OCI-LY3 (cell line): ENCODE measurements around the gene CECR2.

Source experiments
- H2AFZ ChIP-seq: fragments of 200-600, 300-600 bp; shearing (Covaris generic); 2 replicates; pipeline ENCODE4 v1.6.0; 2014; ENCODE audit warnings: antibody characterized with exemption, low read depth, low read length
- H3K27ac ChIP-seq: fragments of 200-600, 300-600 bp; sonication (generic); 2 replicates; pipeline ENCODE4 v1.5.1; 2014; ENCODE audit warnings: mild to moderate bottlenecking, low read length, moderate library complexity, mixed read lengths
- H3K27me3 ChIP-seq: fragments of 200-600, 300-600 bp; sonication (generic); 2 replicates; pipeline ENCODE4 v1.6.1; 2014; ENCODE audit warnings: low read depth, low read length, mixed read lengths
- H3K36me3 ChIP-seq: fragments of 200-600, 300-600 bp; sonication (generic); replicated peaks from 2 replicates; pipeline ENCODE3; 2014; ENCODE audit warnings: low read depth, low read length, mixed read lengths
- H3K4me1 ChIP-seq: fragments of 300-600, 200-600 bp; sonication (generic); 2 replicates; pipeline ENCODE4 v1.6.1; 2014; ENCODE audit warnings: low read length, mixed read lengths
- H3K4me2 ChIP-seq: fragments of 200-600, 300-600 bp; sonication (generic); 2 replicates; pipeline ENCODE4 v1.6.1; 2014; ENCODE audit warnings: low read length, mixed read lengths
- H3K4me3 ChIP-seq: fragments of 300-600, 200-600 bp; sonication (generic); 2 replicates; pipeline ENCODE4 v1.5.1; 2014; ENCODE audit warnings: antibody characterized with exemption, mild to moderate bottlenecking, low read length, moderate library complexity
- H3K79me2 ChIP-seq: fragments of 300-600, 200-600 bp; shearing (Covaris generic); 2 replicates; pipeline ENCODE4 v1.6.1; 2014; ENCODE audit warnings: mild to moderate bottlenecking, low read length, mixed read lengths
- H3K9ac ChIP-seq: fragments of 300-600, 200-600 bp; shearing (Covaris generic); 2 replicates; pipeline ENCODE4 v1.6.0; 2014; ENCODE audit warnings: mild to moderate bottlenecking, low read length, moderate library complexity
- H3K9me3 ChIP-seq: fragments of 200-600, 300-600 bp; shearing (Covaris generic); 2 replicates; pipeline ENCODE4 v1.6.1; 2014; ENCODE audit warnings: low read length, mixed read lengths; ENCODE audit not compliant: insufficient read depth
- H4K20me1 ChIP-seq: fragments of 200-600, 300-600 bp; sonication (generic); 2 replicates; pipeline ENCODE4 v1.6.1; 2016; ENCODE audit warnings: low read length, mixed read lengths; ENCODE audit not compliant: insufficient read depth
- CTCF ChIP-seq: fragments of 200-600, 300-600 bp; sonication (generic); IDR thresholded peaks from 2 replicates; pipeline ENCODE4 v1.5.1; 2014; ENCODE audit warnings: antibody characterized with exemption, low read length, low read depth
- EZH2phosphoT487 ChIP-seq: fragments of 200-600 bp; shearing (Covaris generic); IDR thresholded peaks from 2 replicates; pipeline ENCODE4 v1.6.1; 2018; ENCODE audit warnings: antibody characterized with exemption, mixed run types, low read depth

CECR2 gene

GRCh38 chr22:17476838-17477237 is 107.6 kb downstream of the CECR2 start:
- H3K4me3 ChIP-seq: no peak overlapping the region
- TF ChIP-seq EZH2phosphoT487 (no peak), CTCF (no peak)
- H3K36me3 ChIP-seq: no peaks in the 10 kb centered on the region
- no peak overlapping the region for H2AFZ ChIP-seq
- no peaks in the 10 kb centered on the region for H3K9me3 ChIP-seq
- H3K79me2 ChIP-seq: no peaks in the 10 kb centered on the region
- peaks cover 43% of the 10 kb centered on the region for H3K27me3 ChIP-seq
- peaks cover 46% of the 10 kb centered on the region for H3K4me1 ChIP-seq
- no peak overlapping the region for H3K27ac ChIP-seq
- H4K20me1 ChIP-seq: no peaks in the 10 kb centered on the region
- no peak overlapping the region for H3K9ac ChIP-seq
- H3K4me2 ChIP-seq: no peak overlapping the region

GRCh38 chr22:17477391-17477833 is 108.2 kb downstream of the CECR2 start:
- Histone ChIP-seq H3K4me3 (peak overlapping the region; percentile 45), H3K36me3 (no peaks in the 10 kb centered on the region), H2AFZ (no peak overlapping the region; the same call in 1 of the 2 replicates), H4K20me1 (no peaks in the 10 kb centered on the region), H3K9ac (no peak overlapping the region), H3K27ac (no peak overlapping the region), H3K79me2 (no peaks in the 10 kb centered on the region), H3K9me3 (no peaks in the 10 kb centered on the region), H3K27me3 (peaks cover 43% of the 10 kb centered on the region), H3K4me2 (peak overlapping the region; percentile 60), H3K4me1 (peaks cover 46% of the 10 kb centered on the region)
- no peak for TF ChIP-seq CTCF
- no peak for TF ChIP-seq EZH2phosphoT487

- no peaks in the 10 kb centered on the region for H3K79me2 ChIP-seq
- peaks cover 32% of the 10 kb centered on the region for H3K27me3 ChIP-seq
- no peak overlapping the region for H3K9ac ChIP-seq
- no peak overlapping the region for H3K4me2 ChIP-seq
- no peak overlapping the region for H2AFZ ChIP-seq
- no peak overlapping the region for H3K27ac ChIP-seq
- TF ChIP-seq CTCF: no peak
- no peak for TF ChIP-seq EZH2phosphoT487
- H3K4me3 ChIP-seq: no peak overlapping the region
- H3K36me3 ChIP-seq: no peaks in the 10 kb centered on the region
- H4K20me1 ChIP-seq: no peaks in the 10 kb centered on the region
- H3K9me3 ChIP-seq: no peaks in the 10 kb centered on the region
- H3K4me1 ChIP-seq: peaks cover 57% of the 10 kb centered on the region
Measured at GRCh38 chr22:17479135-17479534, 109.9 kb downstream of the CECR2 start.

- no peaks in the 10 kb centered on the region for H3K79me2 ChIP-seq
Measured at GRCh38 chr22:17481424-17481823, 112.2 kb downstream of the CECR2 start.

More at GRCh38 chr22:17481424-17481823, 112.2 kb downstream of the CECR2 start:
- H4K20me1 ChIP-seq: no peaks in the 10 kb centered on the region
- H3K36me3 ChIP-seq: no peaks in the 10 kb centered on the region
- TF ChIP-seq CTCF (no peak), EZH2phosphoT487 (no peak)
- H3K4me3 ChIP-seq: peak overlapping the region; percentile 19; the same call in 1 of the 2 replicates
- peaks cover 55% of the 10 kb centered on the region for H3K4me1 ChIP-seq
- peak overlapping the region; percentile 48 for H3K4me2 ChIP-seq
- peaks cover 23% of the 10 kb centered on the region; the same call in 1 of the 2 replicates for H3K27me3 ChIP-seq
- no peak overlapping the region for H3K9ac ChIP-seq
- no peaks in the 10 kb centered on the region for H3K9me3 ChIP-seq
- H3K27ac ChIP-seq: peak overlapping the region; percentile 26
- H2AFZ ChIP-seq: no peak overlapping the region
